ENCODE results near the gene C19orf12.
"Not testable (repeated sequence)": the region's sequence is repeated elsewhere in the genome, so short reads cannot be mapped to it uniquely, and the experiment has no call there.

Gene C19orf12

GRCh38 chr19:29674374-29675119, 40.5 kb downstream of the C19orf12 start:
- DNase-seq = no peak

- no peak for DNase-seq
Measured at GRCh38 chr19:29673451-29674371, 41.4 kb downstream of the C19orf12 start.

DNA sequence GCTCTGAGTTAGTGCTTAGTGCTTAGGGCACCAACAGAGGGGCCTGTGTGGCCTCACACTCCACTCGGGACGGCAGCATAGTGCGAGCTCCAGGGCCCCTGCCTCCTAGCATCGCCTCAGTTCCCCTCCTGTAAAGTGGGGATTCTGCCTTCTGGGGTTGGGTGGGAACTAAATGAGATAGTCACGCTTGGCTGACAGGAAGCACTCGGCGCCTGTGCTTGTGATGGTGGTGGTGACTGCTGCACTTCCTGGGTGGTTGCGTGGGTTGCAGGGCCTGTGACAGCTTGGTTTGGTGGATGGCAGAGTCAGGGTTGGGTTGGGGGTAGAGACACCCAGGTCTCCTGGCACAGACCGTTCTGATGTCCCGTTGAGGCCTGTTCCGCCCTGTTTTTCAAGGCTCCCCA, 42.1 kb downstream of the C19orf12 start:
- no peak for DNase-seq

GRCh38 chr19:29672319-29672932, 42.6 kb downstream of the C19orf12 start:
- no peak for DNase-seq

GRCh38 chr19:29671393-29672160, 43.5 kb downstream of the C19orf12 start:
- DNase-seq = peak; percentile 15

GRCh38 chr19:29671026-29671392, 44.1 kb downstream of the C19orf12 start:
- DNase-seq = not testable (repeated sequence)

GRCh38 chr19:29670255-29670654, 44.8 kb downstream of the C19orf12 start:
- no peak for DNase-seq

DNA sequence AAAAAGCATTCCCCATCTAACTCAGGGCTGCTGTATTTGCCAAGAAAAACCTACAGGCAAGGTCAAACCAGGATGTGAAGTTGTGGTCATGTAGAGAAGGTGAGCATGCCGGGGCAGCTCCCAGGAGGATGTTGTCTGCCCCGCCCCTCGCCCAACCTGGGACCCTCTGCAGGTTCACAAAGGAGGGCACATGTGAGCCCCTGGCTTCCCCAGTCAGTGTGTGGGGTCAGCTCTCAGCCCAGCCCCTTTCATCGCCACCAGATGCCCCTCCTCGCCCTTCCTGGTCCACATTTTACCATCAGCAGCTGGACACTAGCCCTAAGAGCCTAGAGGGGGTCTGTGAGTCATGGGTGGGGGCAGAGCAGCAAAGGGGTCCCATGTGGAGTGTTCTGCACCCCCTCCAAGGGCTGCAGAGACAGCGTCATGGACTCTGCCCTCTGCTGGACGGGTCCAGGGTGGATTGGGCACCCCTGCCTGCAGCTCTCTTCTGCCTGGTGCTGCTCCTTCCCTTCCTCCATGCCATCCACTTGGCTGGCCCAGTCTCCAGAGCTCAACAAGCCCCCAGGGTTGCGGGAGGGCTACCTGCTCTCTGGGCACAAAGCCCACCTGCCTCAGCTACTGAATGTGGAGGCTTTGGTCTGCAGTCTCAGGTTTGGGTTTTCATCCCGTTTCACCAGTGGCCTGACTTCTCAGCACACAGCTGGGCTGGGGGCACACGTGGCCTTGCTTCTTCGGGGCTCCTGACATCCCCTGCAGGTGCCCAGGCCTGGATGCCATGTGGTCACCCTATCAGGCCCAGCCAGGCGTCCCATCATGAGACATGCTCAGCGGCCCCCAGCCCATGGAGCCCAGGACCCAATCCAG, 46.1 kb downstream of the C19orf12 start:
- no peak for DNase-seq

GRCh38 chr19:29667901-29668341, 47.1 kb downstream of the C19orf12 start:
- no peak for DNase-seq

- no peak for DNase-seq
Measured at GRCh38 chr19:29667387-29667783, 47.7 kb downstream of the C19orf12 start.

DNA sequence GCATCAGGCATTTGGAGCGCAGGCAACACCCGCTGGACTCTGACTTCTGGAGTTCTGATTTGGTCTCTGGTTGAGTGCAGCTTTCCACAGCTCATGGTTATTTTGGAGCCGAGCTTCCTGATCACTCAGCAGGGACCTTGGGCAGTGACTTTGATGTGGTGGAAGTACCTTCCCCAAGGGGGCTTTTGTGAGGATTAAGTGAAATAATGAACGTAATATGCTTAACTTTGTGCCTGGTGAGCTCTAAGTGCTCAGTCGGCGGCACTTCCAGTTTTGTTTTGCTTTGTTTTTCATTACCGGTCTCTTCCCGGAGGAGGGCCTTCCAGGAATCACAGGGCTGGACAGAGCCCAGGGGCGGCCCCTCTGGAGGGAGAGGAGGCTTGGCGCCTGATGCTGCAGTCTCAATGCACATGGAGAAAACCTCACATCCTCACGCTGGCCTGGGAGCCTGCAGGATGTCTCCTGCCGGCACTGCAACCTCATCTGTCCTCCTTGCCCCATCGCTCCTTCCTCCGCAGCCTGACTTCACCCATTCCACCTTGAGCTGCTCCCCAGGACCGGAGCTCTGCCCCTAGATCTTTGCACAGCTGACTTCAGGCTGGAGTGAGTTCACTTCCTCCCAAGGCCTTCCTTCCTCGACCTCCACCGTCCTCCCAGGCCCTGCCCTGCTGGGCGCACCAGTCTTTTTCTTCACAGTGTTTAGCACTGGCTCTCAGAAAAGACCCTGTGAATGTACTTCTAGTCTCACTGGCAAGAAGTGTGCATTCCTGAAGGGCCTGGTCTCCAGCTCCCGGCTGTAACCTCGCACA, 48.3 kb downstream of the C19orf12 start:
- DNase-seq = no peak

GRCh38 chr19:29665826-29666577, 49.1 kb downstream of the C19orf12 start:
- peak; percentile 4 for DNase-seq

GRCh38 chr19:29665215-29665825, 49.7 kb downstream of the C19orf12 start, which contains the start of gene PLEKHF1:
PLEKHF1 (plus strand) TSS chr19:29665461; CDS start chr19:29673840, 8,379 bp downstream.
- peak; percentile 25 for DNase-seq

GRCh38 chr19:29664753-29665214, 50.3 kb downstream of the C19orf12 start:
- no peak for DNase-seq

DNA sequence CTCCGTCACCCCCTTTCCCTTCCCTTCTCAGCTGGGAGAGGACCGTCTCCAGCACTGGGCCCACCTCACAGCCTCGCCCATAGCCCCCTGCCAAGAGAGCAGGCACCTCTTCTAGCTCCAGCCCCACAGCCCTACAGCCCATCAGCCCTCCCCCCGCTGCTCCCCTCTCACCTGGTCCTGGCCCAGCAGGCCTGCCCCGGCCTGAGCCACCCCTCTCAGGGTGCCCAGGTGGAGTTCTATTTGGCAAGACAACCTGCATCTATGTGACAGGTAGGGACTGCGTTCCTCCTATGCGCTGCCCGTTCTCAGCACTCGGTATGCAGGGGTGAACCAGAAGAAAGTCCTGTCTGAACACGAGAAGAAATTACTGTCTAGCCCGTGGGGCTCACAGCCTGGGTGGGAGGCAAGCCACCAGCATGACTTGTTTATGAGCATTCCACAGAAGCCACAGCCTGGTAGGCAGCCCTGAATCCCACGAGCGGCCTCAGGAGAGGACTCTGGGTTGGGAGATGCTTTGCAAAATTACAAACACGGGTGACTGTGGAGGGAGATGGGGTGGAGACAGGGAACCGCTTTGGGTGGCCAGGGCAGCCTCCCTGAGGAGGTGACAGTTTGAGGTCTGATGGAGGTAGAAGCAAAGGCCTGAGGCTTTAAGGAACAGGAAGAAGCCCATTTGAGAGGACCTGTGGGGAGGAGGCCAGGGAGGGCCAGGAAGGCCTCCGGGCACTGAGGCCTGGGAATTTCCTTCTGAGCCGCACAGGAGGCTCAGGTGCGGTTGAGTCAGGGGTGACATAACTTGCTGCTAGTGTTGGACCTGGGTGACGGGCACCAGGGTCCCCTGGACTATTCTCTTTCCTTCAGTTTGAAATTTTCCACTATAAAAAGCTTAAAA, 51.0 kb downstream of the C19orf12 start:
- DNase-seq = no peak

DNA sequence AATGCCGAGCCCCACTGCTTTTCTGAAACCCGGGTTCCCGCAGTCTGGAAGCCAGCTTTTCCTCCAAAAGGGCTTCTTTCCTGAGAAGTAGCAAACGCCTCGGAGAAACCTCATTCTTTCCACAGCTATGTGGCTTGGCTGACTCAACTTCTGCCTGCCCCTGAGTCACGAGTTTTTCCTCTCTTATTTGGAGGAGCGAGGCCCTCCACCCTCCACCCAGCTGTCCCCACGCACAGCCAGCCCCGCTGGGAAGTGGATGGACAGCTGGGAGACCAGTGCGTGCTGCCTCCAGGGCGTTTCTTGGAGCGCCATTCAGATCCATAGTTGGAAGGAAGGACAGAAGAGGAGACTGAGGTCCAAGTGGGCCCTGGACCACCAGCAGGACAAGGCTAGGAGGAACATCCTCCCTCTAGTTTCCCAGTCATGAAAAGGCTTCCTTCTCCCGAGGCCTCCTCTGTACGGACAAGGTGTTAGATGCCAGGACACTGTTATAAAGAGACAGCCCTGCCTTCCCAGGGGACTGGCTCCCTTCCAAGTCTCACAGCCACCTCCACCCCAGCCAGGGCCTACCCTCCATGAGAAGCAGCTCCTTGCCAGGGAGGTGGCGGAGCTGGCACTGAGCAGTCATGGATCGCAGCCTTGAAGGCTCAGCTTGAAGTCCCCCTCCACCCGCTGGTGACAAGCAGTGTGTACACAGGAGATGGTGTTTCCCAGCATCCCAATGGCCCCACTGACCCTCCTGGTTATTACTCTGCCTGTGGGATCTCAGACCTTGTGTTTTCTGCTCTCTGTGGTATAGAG, 52.3 kb downstream of the C19orf12 start:
- no peak for DNase-seq

GRCh38 chr19:29662278-29662603, 52.8 kb downstream of the C19orf12 start:
- no peak for DNase-seq

DNA sequence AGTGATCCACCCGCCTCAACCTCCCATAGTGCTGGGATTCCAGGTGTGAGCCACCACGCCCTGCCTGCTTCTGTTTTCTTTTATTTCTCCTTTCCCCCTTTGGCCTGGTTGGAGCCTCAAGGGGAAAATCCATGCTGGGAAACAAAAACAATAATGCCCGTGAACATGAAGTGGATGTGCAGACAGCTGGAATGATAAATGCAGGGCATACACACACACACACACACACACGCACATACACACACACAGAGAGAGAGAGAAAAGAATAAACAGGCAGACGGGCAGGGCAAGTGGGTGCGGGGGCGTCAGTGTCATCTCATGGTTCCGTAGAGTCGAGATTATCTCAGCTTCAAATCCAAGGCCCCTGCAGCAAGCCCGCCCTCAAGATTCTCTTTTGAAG, 54.2 kb downstream of the C19orf12 start:
- DNase-seq = no peak

Measured in DMS79 (cell line).